GM12864 (cell line): ENCODE measurements around the gene WNT3A.

Experiments used
- DNase-seq: peaks from one replicate; pipeline ENCODE4 v3.0.0-alpha.2; 2011; ENCODE audit warnings: low read depth
- H3K4me3 ChIP-seq: 2 replicates; pipeline ENCODE4 v1.5.1; 2011; ENCODE audit warnings: mild to moderate bottlenecking, low read depth, low read length, control low read depth
- CTCF ChIP-seq: IDR thresholded peaks from 2 replicates; pipeline ENCODE4 v1.5.1; 2011; ENCODE audit warnings: low read depth, mild to moderate bottlenecking, moderate library complexity, low read length, control low read depth, inconsistent platforms; ENCODE audit errors: missing control alignments

WNT3A gene

GRCh38 chr1:228030451-228031201 is 23.8 kb downstream of the WNT3A start:
- no peak for TF ChIP-seq CTCF
- DNase-seq, result no peak
- no peak overlapping the region for H3K4me3 ChIP-seq

- DNase-seq, result no peak
- peak; percentile 31 for TF ChIP-seq CTCF
- no peak overlapping the region for H3K4me3 ChIP-seq
These were observed 24.6 kb downstream of the WNT3A start for GRCh38 chr1:228031276-228031995.

GRCh38 chr1:228032041-228032440 is 25.2 kb downstream of the WNT3A start:
- TF ChIP-seq CTCF, result no peak
- H3K4me3 ChIP-seq, result no peak overlapping the region
- no peak for DNase-seq

- H3K4me3 ChIP-seq, result no peak overlapping the region
- no peak for DNase-seq
- no peak for TF ChIP-seq CTCF
These were observed 26.6 kb downstream of the WNT3A start for GRCh38 chr1:228033376-228033775.

DNA sequence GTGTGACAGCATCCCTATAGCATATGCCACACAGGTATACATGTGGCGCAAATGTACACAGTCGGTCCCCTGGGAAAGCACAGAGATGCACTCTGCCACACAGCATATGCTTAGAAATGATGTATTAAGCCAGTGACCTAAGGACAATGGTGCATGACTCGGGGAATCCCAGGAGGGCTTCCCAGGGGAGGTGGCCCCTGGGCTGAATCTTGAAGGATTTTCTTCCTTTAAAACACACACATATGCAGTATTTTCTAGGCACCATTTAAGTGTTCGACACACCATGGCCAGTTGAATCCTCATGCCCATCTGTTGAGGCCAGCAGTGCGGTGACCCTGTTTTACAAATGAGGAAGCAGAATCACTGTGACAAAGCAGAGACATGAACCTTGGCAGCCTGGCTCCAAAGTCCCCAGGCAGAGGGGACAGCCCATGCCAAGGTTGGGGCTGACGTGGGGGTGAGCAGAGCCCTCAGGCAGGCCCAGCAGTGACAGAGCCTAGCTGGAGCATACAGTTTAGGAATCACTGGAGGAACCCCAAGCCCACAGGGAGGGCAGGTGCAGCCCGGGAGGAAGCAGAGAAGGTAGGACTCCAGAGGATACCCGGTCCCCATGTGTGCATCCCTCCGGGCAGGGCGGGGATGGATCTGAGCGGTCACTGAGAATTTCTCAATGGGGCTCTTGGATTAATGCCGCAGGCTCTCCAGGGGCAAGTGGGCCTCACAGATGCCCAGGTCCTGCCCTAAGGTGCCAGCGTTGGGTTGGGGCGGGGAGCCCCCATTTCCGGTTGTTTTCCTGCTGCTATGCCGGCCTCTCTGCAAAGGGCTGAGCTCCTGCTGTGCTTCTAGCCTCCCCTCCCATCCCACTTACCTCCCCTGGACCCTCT is 28.4 kb downstream of the WNT3A start:
- no peak for TF ChIP-seq CTCF
- no peak overlapping the region for H3K4me3 ChIP-seq
- DNase-seq, result no peak

DNA sequence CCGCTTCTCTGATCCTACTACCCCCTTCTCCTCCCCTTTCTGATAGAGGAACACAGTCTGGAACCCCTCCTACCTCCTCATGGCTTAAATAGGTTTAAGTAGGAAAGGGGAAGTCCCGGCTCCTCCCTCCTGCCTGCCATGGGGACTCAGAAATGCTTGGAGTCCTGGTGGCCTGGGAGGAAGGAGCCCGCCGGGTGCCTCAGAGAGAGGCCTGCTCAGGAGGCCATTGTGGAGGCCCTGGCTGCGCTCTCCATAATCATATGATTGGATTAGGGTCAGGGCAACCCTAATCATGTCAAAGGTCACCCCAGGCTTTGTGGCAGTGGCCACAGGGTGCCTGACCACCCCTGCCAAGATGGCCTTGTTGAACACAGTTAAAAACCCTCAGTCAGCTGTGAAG is 29.0 kb downstream of the WNT3A start:
- H3K4me3 ChIP-seq, result no peak overlapping the region
- TF ChIP-seq CTCF, result no peak
- DNase-seq, result no peak
